WTC11 (cell line): Measurements from ENCODE around the gene PSMD13. TPM values are rescaled to one million over a fixed set of nuclear protein-coding genes. Genes with fewer than 3 reads are reported as not detected.

Source experiments
- ATAC-seq: fragments of 200-7000 bp; cut with Tn5 transposase; 2 replicates; pipeline ENCODE4 v1.10.0; 2021; ENCODE audit warnings: mild to moderate bottlenecking, moderate library complexity
- CTCF ChIA-PET: fragments of 300-600 bp; sonication (Branson Sonifier 250); formaldehyde crosslinking; loops from one replicate; lab custom pipeline; 2021; ENCODE audit warnings: antibody characterized with exemption; lab: Charles Lee
- POLR2A ChIA-PET: fragments of 350-600 bp; sonication (Branson Sonifier 250); formaldehyde crosslinking; loops from one replicate; lab custom pipeline; 2021; ENCODE audit warnings: antibody characterized with exemption; lab: Charles Lee
- DNase-seq: peaks from one replicate; pipeline ENCODE4 v3.0.0; 2021; ENCODE audit warnings: low spot score
- H3K27ac Mint-ChIP-seq: 2 replicates; pipeline ENCODE4 v1.8.0; 2021; ENCODE audit warnings: mixed read lengths
- H3K27me3 Mint-ChIP-seq: 2 replicates; pipeline ENCODE4 v1.8.0; 2021; ENCODE audit warnings: low read depth, mild to moderate bottlenecking, moderate library complexity, mixed read lengths
- H3K36me3 Mint-ChIP-seq: 2 replicates; pipeline ENCODE4 v1.8.0; 2021; ENCODE audit warnings: mixed read lengths
- H3K4me1 Mint-ChIP-seq: 2 replicates; pipeline ENCODE4 v1.8.0; 2022; ENCODE audit warnings: mixed read lengths
- H3K4me3 Mint-ChIP-seq: 2 replicates; pipeline ENCODE4 v1.8.0; 2021; ENCODE audit warnings: mild to moderate bottlenecking, moderate library complexity, mixed read lengths
- H3K9me3 Mint-ChIP-seq: 2 replicates; pipeline ENCODE4 v1.8.0; 2021; ENCODE audit warnings: mixed read lengths
- AR ChIP-seq: fragments of 250-450 bp; sonication (Bioruptor Pico); IDR thresholded peaks from 2 replicates; pipeline ENCODE4 v1.9.0; 2021; ENCODE audit warnings: mild to moderate bottlenecking
- ATF6 ChIP-seq: sonication (generic); formaldehyde crosslinking; IDR thresholded peaks from 2 replicates; pipeline ENCODE4 v1.8.1; 2023; ENCODE audit warnings: mild to moderate bottlenecking, missing genetic modification reagents
- FOXP1 ChIP-seq: sonication (generic); formaldehyde crosslinking; IDR thresholded peaks from 2 replicates; pipeline ENCODE4 v1.8.0; 2022; ENCODE audit warnings: missing genetic modification reagents, mild to moderate bottlenecking, moderate library complexity, borderline replicate concordance
- JUN ChIP-seq: sonication (generic); formaldehyde crosslinking; IDR thresholded peaks from 2 replicates; pipeline ENCODE4 v1.8.0; 2023; ENCODE audit warnings: mild to moderate bottlenecking, missing genetic modification reagents
- KAT7 ChIP-seq: sonication (generic); formaldehyde crosslinking; IDR thresholded peaks from 2 replicates; pipeline ENCODE4 v1.8.1; 2023; ENCODE audit warnings: missing genetic modification reagents, mild to moderate bottlenecking, borderline replicate concordance
- MAX ChIP-seq: sonication (generic); formaldehyde crosslinking; IDR thresholded peaks from 2 replicates; pipeline ENCODE4 v1.8.0; 2022; ENCODE audit warnings: mild to moderate bottlenecking, missing genetic modification reagents
- NFE2L1 ChIP-seq: sonication (generic); formaldehyde crosslinking; IDR thresholded peaks from 2 replicates; pipeline ENCODE4 v1.8.1; 2023; ENCODE audit warnings: missing genetic modification reagents
- PRDM15 ChIP-seq: sonication (generic); formaldehyde crosslinking; IDR thresholded peaks from 2 replicates; pipeline ENCODE4 v1.8.0; 2022; ENCODE audit warnings: missing genetic modification reagents
- PRRX2 ChIP-seq: fragments of 250-450 bp; sonication (Bioruptor Pico); IDR thresholded peaks from 2 replicates; pipeline ENCODE4 v1.8.0; 2021; ENCODE audit warnings: mild to moderate bottlenecking
- TCF7 ChIP-seq: sonication (generic); formaldehyde crosslinking; IDR thresholded peaks from 2 replicates; pipeline ENCODE4 v1.8.0; 2022; ENCODE audit warnings: mild to moderate bottlenecking, low read depth, missing genetic modification reagents, moderate library complexity
- TEAD1 ChIP-seq: sonication (generic); formaldehyde crosslinking; IDR thresholded peaks from 2 replicates; pipeline ENCODE4 v1.8.0; 2022; ENCODE audit warnings: mild to moderate bottlenecking, missing genetic modification reagents
- TP53 ChIP-seq: sonication (generic); formaldehyde crosslinking; IDR thresholded peaks from 2 replicates; pipeline ENCODE4 v1.8.1; 2023; ENCODE audit warnings: mild to moderate bottlenecking, missing genetic modification reagents
- ZNF121 ChIP-seq: sonication (generic); formaldehyde crosslinking; IDR thresholded peaks from 2 replicates; pipeline ENCODE4 v1.8.0; 2023; ENCODE audit warnings: missing genetic modification reagents
- ZNF219 ChIP-seq: sonication (generic); formaldehyde crosslinking; IDR thresholded peaks from 2 replicates; pipeline ENCODE4 v1.8.0; 2023; ENCODE audit warnings: missing genetic modification reagents, mild to moderate bottlenecking, borderline replicate concordance
- total RNA-seq: library from RNA; stranded (reverse); gene quantifications from 3 replicates; pipeline ENCODE4 v1.2.3, GENCODE V29; 2021
- TF ChIP-seq, protein P1 (sequence below): fragments of 250-450 bp; sonication (Bioruptor Pico); IDR thresholded peaks from 2 replicates; pipeline ENCODE4 v1.9.0; 2021; ENCODE audit warnings: moderate library complexity, mild to moderate bottlenecking, inconsistent platforms, borderline replicate concordance
- TF ChIP-seq, protein P2 (sequence below): sonication (generic); formaldehyde crosslinking; IDR thresholded peaks from 2 replicates; pipeline ENCODE4 v1.8.1; 2023; ENCODE audit warnings: mild to moderate bottlenecking, missing genetic modification reagents, moderate library complexity
- TF ChIP-seq, protein P3 (sequence below): sonication (generic); formaldehyde crosslinking; IDR thresholded peaks from 2 replicates; pipeline ENCODE4 v1.8.1; 2022; ENCODE audit warnings: mild to moderate bottlenecking, moderate library complexity, missing genetic modification reagents
- TF ChIP-seq, protein P4 (sequence below): sonication (generic); formaldehyde crosslinking; IDR thresholded peaks from 2 replicates; pipeline ENCODE4 v1.8.0; 2023; ENCODE audit warnings: mild to moderate bottlenecking, missing genetic modification reagents

PSMD13 gene
- total RNA-seq, 1 experiment from 2014 or later = 148 TPM

GRCh38 chr11:201966-202365 is 34.8 kb upstream of the PSMD13 start (continued):
- no peak for TF ChIP-seq PRDM15
- TF ChIP-seq, all 79 proteins: peak for 0

- no peak for ATAC-seq
- CTCF ChIA-PET = no interaction called here
- peaks cover 2% of the 10 kb centered on the region; the same call in 1 of the 2 replicates for H3K27me3 Mint-ChIP-seq
- TF ChIP-seq ZNF219 (CRISPR knock-in tag) (no peak), AR (no peak), JUN (CRISPR knock-in tag) (no peak), FOXP1 (CRISPR knock-in tag) (no peak), KAT7 (no peak), TP53 (CRISPR knock-in tag) (no peak), ATF6 (no peak), PRRX2 (no peak), NFE2L1 (no peak), MAX (CRISPR knock-in tag) (no peak), ZNF121 (CRISPR knock-in tag) (no peak), TEAD1 (no peak), TCF7 (CRISPR knock-in tag) (no peak)
- TF ChIP-seq, protein P1, sequence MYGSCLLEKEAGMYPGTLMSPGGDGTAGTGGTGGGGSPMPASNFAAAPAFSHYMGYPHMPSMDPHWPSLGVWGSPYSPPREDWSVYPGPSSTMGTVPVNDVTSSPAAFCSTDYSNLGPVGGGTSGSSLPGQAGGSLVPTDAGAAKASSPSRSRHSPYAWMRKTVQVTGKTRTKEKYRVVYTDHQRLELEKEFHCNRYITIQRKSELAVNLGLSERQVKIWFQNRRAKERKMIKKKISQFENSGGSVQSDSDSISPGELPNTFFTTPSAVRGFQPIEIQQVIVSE (CRISPR knock-in tag) = no peak
- TF ChIP-seq, protein P2, sequence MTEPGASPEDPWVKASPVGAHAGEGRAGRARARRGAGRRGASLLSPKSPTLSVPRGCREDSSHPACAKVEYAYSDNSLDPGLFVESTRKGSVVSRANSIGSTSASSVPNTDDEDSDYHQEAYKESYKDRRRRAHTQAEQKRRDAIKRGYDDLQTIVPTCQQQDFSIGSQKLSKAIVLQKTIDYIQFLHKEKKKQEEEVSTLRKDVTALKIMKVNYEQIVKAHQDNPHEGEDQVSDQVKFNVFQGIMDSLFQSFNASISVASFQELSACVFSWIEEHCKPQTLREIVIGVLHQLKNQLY (CRISPR knock-in tag) = no peak
- TF ChIP-seq, protein P3, sequence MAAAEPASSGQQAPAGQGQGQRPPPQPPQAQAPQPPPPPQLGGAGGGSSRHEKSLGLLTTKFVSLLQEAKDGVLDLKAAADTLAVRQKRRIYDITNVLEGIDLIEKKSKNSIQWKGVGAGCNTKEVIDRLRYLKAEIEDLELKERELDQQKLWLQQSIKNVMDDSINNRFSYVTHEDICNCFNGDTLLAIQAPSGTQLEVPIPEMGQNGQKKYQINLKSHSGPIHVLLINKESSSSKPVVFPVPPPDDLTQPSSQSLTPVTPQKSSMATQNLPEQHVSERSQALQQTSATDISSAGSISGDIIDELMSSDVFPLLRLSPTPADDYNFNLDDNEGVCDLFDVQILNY = no peak
- TF ChIP-seq, protein P4, sequence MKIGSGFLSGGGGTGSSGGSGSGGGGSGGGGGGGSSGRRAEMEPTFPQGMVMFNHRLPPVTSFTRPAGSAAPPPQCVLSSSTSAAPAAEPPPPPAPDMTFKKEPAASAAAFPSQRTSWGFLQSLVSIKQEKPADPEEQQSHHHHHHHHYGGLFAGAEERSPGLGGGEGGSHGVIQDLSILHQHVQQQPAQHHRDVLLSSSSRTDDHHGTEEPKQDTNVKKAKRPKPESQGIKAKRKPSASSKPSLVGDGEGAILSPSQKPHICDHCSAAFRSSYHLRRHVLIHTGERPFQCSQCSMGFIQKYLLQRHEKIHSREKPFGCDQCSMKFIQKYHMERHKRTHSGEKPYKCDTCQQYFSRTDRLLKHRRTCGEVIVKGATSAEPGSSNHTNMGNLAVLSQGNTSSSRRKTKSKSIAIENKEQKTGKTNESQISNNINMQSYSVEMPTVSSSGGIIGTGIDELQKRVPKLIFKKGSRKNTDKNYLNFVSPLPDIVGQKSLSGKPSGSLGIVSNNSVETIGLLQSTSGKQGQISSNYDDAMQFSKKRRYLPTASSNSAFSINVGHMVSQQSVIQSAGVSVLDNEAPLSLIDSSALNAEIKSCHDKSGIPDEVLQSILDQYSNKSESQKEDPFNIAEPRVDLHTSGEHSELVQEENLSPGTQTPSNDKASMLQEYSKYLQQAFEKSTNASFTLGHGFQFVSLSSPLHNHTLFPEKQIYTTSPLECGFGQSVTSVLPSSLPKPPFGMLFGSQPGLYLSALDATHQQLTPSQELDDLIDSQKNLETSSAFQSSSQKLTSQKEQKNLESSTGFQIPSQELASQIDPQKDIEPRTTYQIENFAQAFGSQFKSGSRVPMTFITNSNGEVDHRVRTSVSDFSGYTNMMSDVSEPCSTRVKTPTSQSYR = no peak
- TF ChIP-seq, all 79 proteins: peak for 0
- Mint-ChIP-seq H3K4me3 (no peak overlapping the region), H3K4me1 (peaks cover 4% of the 10 kb centered on the region; the same call in 1 of the 2 replicates), H3K27ac (0 out of 2 replicates have a peak overlapping the region, but pooled peaks have one; percentile 11), H3K36me3 (peaks cover 10% of the 10 kb centered on the region), H3K9me3 (no peaks in the 10 kb centered on the region)
- POLR2A ChIA-PET = no interaction called here
- no peak for DNase-seq
These were observed 34.3 kb upstream of the PSMD13 start for GRCh38 chr11:202490-202889.
